Epithelial cell of prostate (primary cell): Measurements from ENCODE around the gene FLT3.
"Not testable (repeated sequence)": the region's sequence is repeated elsewhere in the genome, so short reads cannot be mapped to it uniquely, and the experiment has no call there.

Experiments
- DNase-seq: peaks from one replicate; pipeline ENCODE4 v3.0.0-alpha.2; 2011; ENCODE audit warnings: low read depth, low spot score
- H3K27ac ChIP-seq: fragments of 450-650 bp; 2 replicates; pipeline ENCODE4 v1.5.1; 2017; ENCODE audit warnings: mild to moderate bottlenecking

Gene FLT3

DNA sequence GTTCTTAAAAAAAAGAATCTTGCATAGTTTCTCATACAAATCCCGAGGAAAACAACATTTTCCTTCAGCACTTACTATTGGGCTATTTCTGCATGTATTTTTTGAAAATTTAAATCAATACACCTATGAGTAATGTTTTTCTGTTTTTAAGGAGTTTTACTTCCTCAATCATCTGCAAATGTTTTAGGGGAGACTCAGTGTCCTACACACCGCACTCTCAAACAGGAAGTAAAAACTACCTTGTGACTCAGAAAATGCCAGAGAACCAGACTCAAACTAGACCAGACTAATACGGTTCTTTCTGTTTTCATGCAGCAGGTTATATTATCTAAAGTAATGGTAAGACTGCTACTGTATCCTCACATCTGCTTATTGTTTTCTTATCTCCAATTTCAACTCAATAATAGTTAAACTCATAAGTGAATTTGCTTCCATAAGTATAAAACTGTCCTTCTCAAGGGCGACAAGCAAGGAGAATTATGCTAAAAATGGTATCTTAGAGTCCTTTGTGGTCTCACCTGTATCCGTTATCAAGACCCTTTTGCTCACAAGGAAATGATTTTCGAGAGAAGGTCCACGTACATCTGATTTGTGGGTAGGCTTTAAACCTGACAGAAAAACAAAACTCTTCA is 52.5 kb downstream of the FLT3 start:
- H3K27ac ChIP-seq, result no peak overlapping the region
- DNase-seq, result peak; percentile 44

- DNase-seq, result no peak
Observed at GRCh38 chr13:28046981-28047380, 53.4 kb downstream of the FLT3 start.

GRCh38 chr13:28045861-28046260 is 54.5 kb downstream of the FLT3 start:
- DNase-seq, result no peak
- H3K27ac ChIP-seq, result no peak overlapping the region

More at GRCh38 chr13:28046981-28047380, 53.4 kb downstream of the FLT3 start:
- no peak overlapping the region for H3K27ac ChIP-seq

DNA sequence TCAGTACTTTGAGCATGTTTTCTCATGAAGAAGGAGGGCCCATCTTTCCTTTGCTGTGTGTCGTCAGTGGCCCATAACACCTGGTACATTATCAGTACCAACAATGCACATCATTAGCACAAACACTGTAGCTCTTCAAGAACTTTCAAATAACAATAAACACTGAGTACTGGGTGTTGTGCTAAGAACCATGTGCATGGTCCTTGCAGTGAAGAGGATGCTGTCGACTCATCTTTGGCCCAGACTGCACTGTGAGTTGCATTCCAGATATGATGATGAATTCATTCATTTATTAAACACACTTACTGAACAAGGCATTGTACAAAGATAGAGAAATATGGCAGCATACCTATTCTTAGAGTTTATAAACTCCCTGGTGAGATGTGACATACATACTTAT is 55.8 kb downstream of the FLT3 start:
- no peak for DNase-seq
- H3K27ac ChIP-seq, result no peak overlapping the region

GRCh38 chr13:28043224-28043623 is 57.2 kb downstream of the FLT3 start:
- no peak for DNase-seq
- H3K27ac ChIP-seq, result no peak overlapping the region

- no peak for DNase-seq
- H3K27ac ChIP-seq, result no peak overlapping the region
Observed at GRCh38 chr13:28041501-28041900, 58.9 kb downstream of the FLT3 start.

DNA sequence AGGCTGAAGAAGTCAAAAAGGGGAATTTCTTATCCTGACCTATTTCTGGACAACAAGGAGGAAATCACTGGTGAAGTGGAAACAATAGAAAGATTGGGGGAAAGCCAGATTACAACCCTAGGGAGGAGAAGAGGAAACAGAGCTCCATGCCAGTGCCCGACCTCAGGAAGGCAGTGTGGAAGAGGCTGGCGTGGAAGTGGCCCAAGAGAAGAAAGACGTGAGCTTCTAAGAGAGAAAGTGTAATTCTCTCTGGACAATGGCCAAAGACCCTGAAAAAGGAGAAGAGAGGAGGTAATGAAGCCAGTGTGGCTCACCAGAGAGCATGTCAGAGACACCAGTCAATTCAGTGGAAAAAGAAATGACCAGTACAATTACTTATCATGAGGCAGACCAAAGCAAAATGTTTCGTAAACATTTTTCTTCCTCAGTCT is 59.3 kb downstream of the FLT3 start:
- no peak for DNase-seq
- no peak overlapping the region for H3K27ac ChIP-seq

GRCh38 chr13:28037399-28037798 is 63.0 kb downstream of the FLT3 start:
- DNase-seq, result peak; percentile 10
- H3K27ac ChIP-seq, result no peak overlapping the region

- DNase-seq, result peak; percentile 44
Observed at GRCh38 chr13:28035146-28035782, 65.1 kb downstream of the FLT3 start.

DNA sequence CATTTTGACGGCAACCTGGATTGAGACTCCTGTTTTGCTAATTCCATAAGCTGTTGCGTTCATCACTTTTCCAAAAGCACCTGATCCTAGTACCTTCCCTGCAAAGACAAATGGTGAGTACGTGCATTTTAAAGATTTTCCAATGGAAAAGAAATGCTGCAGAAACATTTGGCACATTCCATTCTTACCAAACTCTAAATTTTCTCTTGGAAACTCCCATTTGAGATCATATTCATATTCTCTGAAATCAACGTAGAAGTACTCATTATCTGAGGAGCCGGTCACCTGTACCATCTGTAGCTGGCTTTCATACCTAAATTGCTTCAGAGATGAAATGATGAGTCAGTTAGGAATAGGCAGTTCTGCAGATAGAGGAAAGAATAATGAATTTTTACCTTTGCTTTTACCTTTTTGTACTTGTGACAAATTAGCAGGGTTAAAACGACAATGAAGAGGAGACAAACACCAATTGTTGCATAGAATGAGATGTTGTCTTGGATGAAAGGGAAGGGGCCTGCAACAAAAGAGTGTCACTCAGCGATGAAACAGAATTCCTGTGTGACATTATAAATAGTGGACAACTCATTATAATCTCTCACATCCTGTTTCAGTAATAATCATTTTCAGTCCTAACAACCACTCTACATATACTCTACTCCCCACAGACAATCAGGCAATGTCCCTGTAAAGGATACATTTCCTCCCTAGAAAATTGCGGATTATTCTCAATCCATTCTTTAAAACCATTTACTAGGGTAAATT is 66.3 kb downstream of the FLT3 start:
- no peak for DNase-seq
- H3K27ac ChIP-seq, result no peak overlapping the region

More at GRCh38 chr13:28035146-28035782, 65.1 kb downstream of the FLT3 start:
- no peak overlapping the region for H3K27ac ChIP-seq

DNA sequence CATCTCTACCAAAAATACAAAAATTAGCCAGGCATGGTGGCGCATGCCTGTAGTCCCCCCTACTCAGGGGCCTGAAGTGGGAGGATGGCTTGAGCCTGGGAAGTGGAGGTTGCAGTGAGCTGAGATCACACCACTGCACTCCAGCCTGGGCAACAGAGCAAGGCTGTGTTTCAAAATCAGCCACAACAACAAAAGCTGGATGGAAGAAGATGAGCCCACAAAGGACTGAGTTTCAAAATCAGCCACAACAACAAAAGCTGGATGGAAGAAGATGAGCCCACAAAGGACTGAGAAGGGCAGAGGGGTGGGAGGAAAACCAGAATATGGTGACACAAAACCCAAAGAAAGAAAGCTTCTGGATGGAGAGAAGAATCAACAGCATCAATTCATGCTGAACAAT is 67.9 kb downstream of the FLT3 start:
- not testable (repeated sequence) for H3K27ac ChIP-seq, DNase-seq

- DNase-seq, result no peak
- H3K27ac ChIP-seq, result no peak overlapping the region
Observed at GRCh38 chr13:28031896-28032288, 68.5 kb downstream of the FLT3 start.

DNA sequence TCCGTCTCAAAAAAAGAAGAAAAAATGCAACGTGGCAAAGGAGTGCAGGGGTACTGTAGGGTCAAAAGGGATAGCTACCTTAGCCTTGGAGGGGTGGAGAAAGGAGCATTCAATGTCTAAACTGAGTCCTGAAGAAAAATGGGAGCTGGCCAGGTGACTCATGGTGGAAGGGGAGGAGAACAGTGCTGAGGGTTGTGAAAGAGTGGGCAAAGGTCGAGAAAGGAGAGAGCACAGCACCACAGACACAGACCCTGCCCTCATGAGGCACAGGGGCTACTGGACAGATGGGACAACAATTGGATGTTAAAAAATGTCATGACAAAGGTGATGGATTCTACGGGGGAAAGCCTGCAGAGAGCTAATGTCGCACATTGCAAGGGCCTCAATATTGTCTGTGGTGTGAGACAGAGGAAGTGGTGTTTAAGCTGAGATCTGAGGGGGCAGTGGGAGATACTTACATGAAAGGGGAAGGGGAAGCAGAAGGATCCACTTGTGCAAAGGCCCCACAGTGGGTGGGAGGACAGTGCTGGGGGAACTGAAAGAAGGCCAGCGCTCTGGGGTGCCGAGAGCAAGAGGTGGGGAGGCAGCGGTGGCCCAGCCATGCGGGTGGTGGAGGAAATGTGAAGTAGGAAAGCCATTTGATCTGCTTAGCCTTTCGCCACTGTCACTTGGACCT is 69.0 kb downstream of the FLT3 start:
- DNase-seq, result no peak

GRCh38 chr13:28027607-28028364 is 72.6 kb downstream of the FLT3 start:
- no peak for DNase-seq
- no peak overlapping the region for H3K27ac ChIP-seq

More for the DNA sequence above, 69.0 kb downstream of the FLT3 start:
- no peak overlapping the region for H3K27ac ChIP-seq

DNA sequence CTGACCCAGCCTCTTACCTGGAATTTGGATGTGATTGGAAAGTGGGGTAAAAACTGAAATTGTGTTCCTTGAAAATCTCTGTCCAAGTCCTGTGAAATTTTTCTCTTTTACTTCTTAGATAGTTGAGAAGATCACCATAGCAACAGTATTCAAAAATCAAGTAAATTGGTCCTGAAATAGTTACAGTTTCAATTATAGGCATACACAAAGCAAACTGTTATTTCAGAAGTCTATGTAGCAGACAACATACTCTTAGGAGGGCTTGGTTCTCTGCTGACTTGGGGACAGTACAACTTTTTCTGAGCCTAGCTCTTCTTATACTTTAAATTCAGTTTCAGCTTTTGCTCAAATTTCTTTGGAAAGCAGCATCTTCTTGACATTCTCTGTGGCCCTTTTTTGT is 73.3 kb downstream of the FLT3 start:
- DNase-seq, result no peak
- H3K27ac ChIP-seq, result no peak overlapping the region

DNA sequence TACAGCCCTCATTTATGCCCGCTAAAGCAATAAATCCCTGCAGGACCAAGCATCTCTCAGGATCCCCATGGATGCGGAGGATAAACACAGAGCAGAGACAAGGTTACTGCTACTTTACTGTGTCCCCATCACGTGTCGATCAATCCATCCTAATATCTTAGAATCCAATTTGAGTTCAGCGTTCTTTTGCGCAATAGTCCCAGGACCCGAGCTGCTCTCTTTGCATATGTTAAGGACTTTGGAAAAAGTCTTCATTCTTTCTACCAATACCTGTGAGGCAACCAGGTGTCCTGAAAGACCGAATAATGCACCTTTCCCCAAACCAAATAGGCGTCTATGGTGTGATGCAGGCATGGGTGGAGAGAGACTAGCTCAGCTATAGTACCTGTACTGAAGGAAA is 73.9 kb downstream of the FLT3 start:
- no peak overlapping the region for H3K27ac ChIP-seq
- no peak for DNase-seq

- no peak overlapping the region for H3K27ac ChIP-seq
- DNase-seq, result no peak
Observed at GRCh38 chr13:28022848-28023518, 77.4 kb downstream of the FLT3 start.

GRCh38 chr13:28014301-28014700 is 86.1 kb downstream of the FLT3 start:
- no peak overlapping the region for H3K27ac ChIP-seq
- no peak for DNase-seq

- H3K27ac ChIP-seq, result no peak overlapping the region
- no peak for DNase-seq
Observed at GRCh38 chr13:28013482-28013881, 86.9 kb downstream of the FLT3 start.

DNA sequence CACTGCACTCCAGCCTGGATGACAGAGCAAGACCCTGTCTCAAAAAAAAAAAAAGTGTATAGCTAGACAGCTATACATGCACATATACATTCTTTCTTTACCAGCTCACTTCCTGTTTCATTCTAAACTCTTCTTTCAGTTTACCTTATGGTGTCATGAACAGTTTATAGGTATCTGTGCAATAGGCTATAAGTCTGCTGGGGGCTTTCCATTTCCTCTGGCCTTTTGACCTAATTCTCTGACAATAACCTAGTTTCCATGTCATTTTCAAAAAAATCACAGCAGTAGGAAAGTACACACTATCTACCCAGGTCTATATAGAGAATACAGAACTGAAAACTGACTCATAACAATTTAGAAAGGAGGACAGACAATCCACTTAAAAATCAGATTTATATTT is 87.5 kb downstream of the FLT3 start:
- DNase-seq, result no peak

More for the DNA sequence above, 87.5 kb downstream of the FLT3 start:
- no peak overlapping the region for H3K27ac ChIP-seq
